GM12874 (cell line): ENCODE data around the gene NFIA.

Experiments used
- CTCF ChIP-seq: IDR thresholded peaks from 2 replicates; pipeline ENCODE4 v1.5.1; 2011; ENCODE audit warnings: low read depth, mild to moderate bottlenecking, control low read depth, low read length, moderate library complexity; ENCODE audit not compliant: insufficient read depth

The NFIA gene

GRCh38 chr1:61406467-61406866 is 324.1 kb downstream of the NFIA start:
- no peak for TF ChIP-seq CTCF

DNA sequence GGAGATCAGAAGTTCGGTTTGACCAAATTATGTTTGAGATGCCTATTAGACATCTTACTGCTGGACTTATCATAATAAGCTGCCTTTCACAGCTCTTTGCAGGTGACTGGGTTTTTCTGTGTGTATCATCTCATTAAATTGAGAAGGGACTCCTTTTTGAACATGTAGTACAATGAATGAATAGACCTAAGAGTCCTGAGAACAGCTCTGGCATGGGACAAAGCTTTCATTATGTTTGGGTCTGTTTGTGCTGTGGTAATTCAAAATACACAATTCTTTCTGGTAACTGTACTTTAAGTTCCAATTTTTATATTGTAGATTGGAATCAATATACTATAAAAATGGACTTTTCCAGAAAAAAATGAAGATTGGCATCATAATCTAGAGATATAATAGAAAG is 330.2 kb downstream of the NFIA start:
- no peak for TF ChIP-seq CTCF

GRCh38 chr1:61419196-61419595 is 336.8 kb downstream of the NFIA start:
- no peak for TF ChIP-seq CTCF

- TF ChIP-seq CTCF, result no peak
Observed at GRCh38 chr1:61419657-61420056, 337.3 kb downstream of the NFIA start.

GRCh38 chr1:61420243-61420642 is 337.9 kb downstream of the NFIA start:
- no peak for TF ChIP-seq CTCF

- no peak for TF ChIP-seq CTCF
Observed at GRCh38 chr1:61420909-61421835, 338.8 kb downstream of the NFIA start.

DNA sequence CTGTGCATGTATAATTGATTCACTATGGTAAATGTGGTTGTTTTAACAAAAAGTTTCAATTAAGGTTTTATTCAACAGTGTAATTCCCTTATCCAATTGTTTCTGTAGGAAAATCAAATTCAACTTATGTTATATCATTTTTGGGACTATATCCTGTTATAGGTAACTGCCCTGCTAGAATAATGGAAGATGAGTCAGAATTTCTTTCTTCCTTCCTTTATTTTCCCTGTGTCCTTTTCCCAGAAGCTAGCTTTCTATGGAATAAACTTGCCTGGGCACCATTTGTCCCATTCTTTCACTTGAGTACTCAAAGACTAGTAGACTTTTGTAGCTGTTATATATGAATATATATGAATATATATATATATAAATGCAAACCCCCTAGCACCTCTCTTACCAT is 341.3 kb downstream of the NFIA start:
- TF ChIP-seq CTCF, result no peak
